HG02970 (cell line): Measurements from ENCODE around the gene PSME1.

Experiments
- ATAC-seq: cut with Tn5 transposase; IDR thresholded peaks from one replicate; pipeline ENCODE4 v1.9.1; 2021; ENCODE audit warnings: mild to moderate bottlenecking, moderate library complexity, moderate number of reproducible peaks; ENCODE audit not compliant: unreplicated experiment, low FRiP score

PSME1 gene

GRCh38 chr14:24127673-24128072 is 8.3 kb upstream of the PSME1 start:
- ATAC-seq = no peak

DNA sequence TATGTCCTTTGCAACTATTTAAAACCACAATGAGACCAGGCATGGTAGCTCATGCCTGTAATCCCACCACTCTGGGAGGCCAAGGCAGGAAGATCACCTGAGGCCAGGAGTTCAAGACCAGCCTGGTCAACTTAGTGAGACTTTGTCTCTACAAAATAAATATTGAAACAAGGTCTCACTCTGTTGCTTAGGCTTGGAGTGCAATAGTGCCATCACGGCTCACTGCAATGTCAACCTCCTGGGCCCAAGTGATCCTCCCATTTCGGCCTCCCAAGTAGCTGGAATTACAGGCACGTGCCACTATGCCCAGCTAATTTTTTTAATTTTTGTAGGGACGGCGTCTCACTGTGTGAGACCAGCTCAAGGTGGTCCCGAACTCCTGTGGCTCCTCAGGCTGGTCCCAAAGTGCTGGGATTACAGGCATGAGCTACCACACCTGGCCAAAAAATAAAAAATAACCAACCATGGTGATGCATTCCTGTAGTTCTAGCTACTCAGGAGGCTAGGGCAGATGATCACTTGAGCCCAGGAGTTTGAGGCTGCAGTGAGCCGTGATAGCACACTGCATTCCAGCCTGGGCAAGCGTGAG is 6.5 kb upstream of the PSME1 start:
- ATAC-seq = no peak

GRCh38 chr14:24130380-24130716 is 5.6 kb upstream of the PSME1 start, which contains the start of gene FITM1:
TSS of gene FITM1 (plus strand) at chr14:24130659. CDS start at chr14:24131564, 905 bp downstream.
- no peak for ATAC-seq

DNA sequence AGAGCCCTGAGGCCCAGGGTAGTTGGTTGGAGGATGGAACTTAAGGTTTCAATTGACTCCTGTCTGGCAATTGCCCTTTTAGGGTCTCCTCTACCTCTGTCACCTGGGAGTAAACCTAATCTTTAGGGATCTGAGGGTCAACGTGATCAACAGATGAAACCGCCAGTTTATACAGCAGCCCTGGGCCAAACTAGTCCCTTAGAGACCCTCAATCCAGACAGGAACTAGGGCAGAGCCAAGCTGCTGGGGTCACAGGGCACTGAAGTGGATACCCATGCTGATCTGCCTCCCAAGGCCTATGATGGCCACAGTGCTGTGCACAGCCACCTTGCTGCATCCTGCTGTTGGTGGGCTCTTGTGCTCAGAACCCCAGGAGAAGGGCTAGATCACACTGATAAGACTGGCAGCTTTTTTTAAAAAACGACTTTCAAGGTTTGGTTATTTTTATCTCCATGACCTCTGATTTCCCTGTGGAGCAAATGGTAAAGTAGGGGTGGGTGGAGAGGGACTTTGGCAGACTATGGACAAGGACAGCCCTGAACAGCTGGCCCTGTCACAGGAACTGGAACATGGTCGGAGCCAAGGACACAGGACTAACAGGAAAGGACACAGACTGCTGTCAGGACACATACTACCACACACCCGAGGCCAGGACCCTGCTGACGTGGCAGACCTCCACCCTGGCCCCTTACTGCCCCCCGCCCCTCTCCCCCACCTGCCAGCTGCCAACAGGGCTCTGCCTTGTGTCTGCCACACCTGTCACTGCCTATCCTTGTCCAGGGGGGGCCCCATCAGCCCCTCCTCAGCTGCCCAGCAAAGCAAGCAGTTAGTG is 5.1 kb upstream of the PSME1 start:
- no peak for ATAC-seq

GRCh38 chr14:24131549-24131966 is 4.4 kb upstream of the PSME1 start:
- ATAC-seq = no peak

GRCh38 chr14:24132061-24132685 is 3.8 kb upstream of the PSME1 start:
- ATAC-seq = no peak

DNA sequence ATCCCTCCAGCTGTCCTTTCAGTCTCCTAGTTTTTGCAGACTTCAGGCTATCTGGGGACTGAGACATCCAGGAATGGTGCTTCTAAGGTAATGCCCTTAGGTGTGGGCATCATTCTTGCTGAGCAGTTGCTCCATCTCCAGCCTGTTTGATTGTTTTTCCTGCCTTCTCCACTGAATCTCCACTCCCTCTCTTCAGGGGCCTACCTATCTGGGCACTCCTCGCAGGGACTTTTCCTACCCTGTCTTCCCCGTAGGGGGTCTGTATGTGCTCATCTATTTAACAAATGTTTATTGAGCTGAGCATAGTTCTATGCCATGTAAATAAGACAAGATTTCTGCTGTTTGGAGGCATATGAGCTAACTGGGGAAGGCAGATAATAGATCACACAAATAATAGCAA is 3.0 kb upstream of the PSME1 start:
- ATAC-seq = no peak

GRCh38 chr14:24133735-24134134 is 2.3 kb upstream of the PSME1 start:
- ATAC-seq = no peak

DNA sequence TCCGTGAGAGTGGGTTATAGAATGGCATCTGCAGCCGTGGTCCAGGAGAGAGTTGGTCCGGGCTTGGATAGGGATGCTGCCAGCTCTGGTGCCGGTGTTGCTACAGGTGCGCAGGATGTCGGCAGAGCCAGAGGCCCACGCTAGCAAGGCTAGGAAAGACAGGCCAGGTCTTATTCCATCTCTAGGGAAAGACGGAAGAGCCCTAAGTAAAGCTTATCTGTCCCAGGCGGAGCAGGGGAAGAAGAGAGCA is 485 bp upstream of the PSME1 start:
- ATAC-seq = no peak

DNA sequence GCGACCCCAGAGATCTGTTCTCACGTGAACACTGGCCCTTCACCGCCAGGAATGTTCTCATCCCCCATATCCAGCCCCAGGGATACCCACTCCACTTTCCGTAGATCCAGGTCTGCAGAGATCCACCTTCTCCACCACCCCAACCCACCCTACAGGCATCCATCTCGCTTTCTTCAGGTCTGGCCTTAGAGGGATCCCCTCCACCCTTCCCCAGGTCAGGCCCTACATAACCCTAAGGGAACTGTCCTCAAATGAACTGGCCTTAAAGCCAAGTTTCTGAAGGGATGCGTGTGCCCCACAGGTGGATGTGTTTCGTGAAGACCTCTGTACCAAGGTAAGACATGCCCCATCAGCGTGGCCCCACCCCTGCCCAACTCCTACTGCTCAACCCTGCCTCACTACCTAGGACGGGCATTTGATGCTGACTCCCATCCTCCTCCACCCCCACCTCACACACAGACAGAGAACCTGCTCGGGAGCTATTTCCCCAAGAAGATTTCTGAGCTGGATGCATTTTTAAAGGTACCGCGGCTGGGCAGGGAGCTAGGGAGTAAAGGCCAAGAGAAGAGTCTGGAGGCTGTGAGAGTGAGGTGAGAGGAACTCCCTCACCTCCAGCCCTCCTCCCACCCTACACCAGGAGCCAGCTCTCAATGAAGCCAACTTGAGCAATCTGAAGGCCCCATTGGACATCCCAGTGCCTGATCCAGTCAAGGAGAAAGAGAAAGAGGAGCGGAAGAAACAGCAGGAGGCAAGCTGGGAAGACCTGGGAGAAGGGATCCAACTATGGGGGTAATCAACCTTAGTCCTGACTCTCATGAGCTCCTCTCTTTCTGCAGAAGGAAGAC is 912 bp downstream of the PSME1 start:
- no peak for ATAC-seq

GRCh38 chr14:24137529-24138395 is 1.8 kb downstream of the PSME1 start:
- ATAC-seq = no peak

DNA sequence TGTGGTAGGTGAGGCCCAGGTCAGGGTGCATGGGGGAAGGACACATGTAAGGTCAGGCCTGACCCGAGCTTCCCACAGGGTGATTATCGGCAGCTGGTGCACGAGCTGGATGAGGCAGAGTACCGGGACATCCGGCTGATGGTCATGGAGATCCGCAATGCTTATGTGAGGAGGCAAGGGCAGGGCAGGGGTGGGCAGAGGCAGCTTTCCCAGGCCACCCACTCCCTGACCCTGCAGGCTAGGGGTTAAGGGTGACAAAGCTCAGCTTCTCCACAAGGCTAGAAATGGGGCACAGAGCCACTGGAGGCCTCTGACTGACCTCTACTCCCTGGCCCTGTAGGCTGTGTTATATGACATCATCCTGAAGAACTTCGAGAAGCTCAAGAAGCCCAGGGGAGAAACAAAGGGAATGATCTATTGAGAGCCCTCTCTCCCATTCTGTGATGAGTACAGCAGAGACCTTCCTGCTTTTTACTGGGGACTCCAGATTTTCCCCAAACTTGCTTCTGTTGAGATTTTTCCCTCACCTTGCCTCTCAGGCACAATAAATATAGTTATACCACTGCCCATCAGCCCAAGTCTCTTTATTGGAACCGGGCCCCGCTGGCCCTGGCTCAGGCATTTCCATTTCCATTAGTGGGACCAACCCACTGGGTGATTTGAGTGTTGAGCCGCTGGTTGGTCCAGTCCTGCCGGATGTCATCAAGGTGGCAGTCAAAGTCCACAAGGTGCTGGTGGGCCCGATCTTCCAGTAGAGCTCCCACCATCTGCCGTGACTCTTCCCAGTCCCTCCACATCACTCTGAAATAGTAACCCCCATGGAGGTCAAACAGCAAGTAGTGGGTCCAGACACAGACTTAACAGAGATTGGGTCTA is 2.6 kb downstream of the PSME1 start:
- no peak for ATAC-seq

GRCh38 chr14:24139272-24139934 is 3.4 kb downstream of the PSME1 start:
- no peak for ATAC-seq

GRCh38 chr14:24141097-24141880 is 5.3 kb downstream of the PSME1 start, which contains the start of gene EMC9:
TSS of gene EMC9 (minus strand) at chr14:24141591. CDS start at chr14:24141304, 287 bp downstream.
- ATAC-seq = peak; percentile 84

- ATAC-seq = no peak
Measured at GRCh38 chr14:24143511-24143910, 7.5 kb downstream of the PSME1 start.

GRCh38 chr14:24144451-24144850 is 8.5 kb downstream of the PSME1 start:
- ATAC-seq = no peak

DNA sequence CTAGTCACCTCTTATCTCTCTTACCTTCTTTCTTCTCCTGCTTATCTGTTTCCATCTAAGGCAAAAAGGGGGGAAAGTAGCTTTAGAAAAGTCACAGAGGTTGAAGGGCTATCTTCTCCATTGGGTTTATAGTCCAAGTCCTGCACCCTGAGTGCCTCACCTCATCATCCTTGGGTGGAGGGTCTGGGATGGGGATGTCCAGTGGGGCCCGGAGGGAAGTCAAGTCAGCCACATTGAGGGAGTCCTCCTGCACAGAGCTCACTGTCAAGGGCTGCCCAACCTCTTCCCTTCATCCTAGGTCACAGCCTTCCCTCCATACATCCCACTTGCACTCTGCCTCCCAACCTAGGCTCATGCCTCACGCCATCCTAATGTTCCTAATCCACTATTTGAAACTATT is 9.2 kb downstream of the PSME1 start:
- ATAC-seq = no peak
